HG02588 (cell line): ENCODE measurements around the gene WIZ.
A peak's percentile ranks its signal among the peaks of the same experiment; 100 is the strongest.

Experiments used
- ATAC-seq: cut with Tn5 transposase; IDR thresholded peaks from one replicate; pipeline ENCODE4 v1.9.1; 2021; ENCODE audit warnings: mild to moderate bottlenecking, moderate library complexity; ENCODE audit not compliant: unreplicated experiment

WIZ gene

GRCh38 chr19:15445227-15445605 is 4.5 kb downstream of the WIZ start:
- no peak for ATAC-seq

DNA sequence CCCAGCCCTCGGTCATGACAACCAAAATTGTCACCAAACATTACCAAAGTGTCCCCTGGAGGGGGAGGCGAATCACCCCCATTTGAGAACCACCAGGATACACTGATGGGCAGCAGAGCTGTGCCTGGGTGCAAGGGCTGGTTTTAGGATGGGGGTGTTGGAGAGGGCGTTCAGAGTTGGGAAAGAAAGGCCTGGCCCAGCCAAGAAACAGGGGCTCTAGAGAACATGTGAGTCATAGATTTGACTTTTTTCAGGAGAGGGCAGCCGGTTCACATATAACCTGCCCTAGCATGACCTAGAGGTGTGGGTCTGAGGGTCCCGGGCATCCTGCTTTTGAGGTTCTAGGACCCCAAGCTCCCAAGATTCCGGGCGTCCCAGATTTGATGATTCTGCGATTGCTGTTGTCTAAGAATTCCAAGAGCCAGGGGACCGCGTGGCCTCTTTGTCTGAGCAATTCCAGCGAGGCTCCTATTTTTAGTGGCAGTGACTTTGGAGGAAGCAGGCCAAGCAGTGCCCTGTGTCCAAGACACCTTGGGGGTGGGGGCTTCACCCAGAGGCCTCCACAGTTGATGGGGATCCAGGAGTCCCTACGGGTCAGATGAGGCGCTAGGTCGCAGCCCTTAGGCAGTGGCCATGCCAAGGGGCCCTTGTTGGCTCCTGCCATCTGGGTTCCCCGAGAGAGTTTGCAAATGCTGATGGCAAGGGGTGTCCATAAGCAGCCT is 5.1 kb downstream of the WIZ start:
- no peak for ATAC-seq

- no peak for ATAC-seq
Measured at GRCh38 chr19:15443838-15444237, 5.9 kb downstream of the WIZ start.

DNA sequence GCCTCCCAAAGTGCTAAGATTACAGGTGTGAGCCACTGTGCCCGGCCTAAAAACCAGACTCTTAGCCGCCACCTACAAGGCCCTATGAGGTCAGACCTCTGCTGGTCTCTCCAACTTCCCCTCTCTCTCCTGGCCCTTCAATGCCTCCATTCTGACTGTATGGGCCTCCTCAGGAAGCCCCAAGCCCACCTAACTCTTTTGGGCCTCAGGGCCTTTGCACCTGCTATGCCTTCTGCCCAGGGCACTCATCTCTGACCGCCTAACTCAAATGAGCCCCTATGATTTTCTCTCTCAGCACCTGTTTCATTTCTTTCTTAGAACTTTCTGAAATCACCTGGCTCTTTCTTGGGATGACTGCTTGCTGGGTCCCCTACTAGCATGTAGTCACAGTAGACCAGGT is 6.4 kb downstream of the WIZ start:
- ATAC-seq, result no peak

GRCh38 chr19:15442142-15442920 is 7.4 kb downstream of the WIZ start:
- ATAC-seq, result no peak

GRCh38 chr19:15441317-15441716 is 8.4 kb downstream of the WIZ start:
- ATAC-seq, result no peak

DNA sequence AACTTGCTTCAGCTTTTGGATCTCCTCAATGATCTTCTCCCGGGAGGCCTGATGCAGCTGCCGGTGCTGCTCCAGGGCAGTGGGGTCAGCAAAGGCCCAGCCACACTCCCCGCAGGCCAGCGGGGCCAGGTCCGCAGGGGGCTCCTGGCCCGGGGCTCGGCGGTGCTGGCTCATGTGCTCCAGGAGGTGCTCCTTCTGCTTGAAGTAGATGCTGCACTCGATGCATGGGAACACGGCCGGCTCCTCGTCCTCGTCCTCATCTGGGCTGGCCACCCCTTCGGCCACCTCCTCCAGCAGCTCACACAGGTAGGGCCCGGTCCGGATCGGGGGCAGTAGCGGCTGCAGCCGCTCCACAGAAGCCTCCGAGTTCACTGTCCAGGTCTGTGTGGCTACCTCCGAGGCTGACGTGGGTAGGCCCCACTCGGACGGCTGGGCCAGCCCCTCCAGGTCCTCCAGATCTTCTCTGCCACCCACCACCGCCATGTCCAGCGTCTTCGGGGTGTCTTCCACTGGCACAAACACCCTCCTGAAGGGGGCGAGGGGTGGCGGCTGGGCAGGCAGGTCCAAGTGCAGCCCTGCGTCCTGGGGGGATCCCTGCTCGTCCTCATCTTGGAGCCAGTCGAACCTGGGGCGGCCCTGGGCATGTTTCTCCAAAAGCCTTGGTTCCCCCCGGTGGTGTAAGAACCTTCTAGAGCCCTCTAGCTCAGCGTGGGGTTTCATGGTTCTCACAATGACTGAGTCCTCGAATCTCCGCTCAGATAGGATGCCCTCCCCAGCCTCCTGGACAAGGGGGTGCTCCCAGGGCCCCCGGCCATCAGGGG is 9.7 kb downstream of the WIZ start:
- no peak for ATAC-seq

- ATAC-seq, result no peak
Measured at GRCh38 chr19:15439078-15439799, 10.5 kb downstream of the WIZ start.

DNA sequence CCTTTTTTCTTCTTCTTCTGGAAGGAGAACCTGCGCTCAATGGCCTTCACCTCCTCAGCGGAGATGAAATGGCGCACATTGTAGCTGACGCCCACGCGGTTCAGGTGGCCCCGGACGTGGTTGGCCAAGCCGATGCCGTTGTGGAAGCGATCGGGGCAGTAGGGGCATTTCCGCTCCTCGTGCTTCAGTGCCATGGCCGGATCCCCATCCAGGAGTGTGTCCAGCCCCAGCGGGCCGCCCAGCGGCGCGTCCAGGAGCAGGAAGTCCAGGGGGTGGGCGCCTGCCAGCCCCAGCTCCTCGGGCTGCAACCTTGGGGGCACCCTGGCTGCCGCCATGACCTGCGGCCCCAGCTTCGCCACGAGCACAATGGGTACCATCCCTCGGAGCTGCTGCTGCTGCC is 11.2 kb downstream of the WIZ start:
- ATAC-seq, result no peak

- no peak for ATAC-seq
Measured at GRCh38 chr19:15438124-15438496, 11.6 kb downstream of the WIZ start.

DNA sequence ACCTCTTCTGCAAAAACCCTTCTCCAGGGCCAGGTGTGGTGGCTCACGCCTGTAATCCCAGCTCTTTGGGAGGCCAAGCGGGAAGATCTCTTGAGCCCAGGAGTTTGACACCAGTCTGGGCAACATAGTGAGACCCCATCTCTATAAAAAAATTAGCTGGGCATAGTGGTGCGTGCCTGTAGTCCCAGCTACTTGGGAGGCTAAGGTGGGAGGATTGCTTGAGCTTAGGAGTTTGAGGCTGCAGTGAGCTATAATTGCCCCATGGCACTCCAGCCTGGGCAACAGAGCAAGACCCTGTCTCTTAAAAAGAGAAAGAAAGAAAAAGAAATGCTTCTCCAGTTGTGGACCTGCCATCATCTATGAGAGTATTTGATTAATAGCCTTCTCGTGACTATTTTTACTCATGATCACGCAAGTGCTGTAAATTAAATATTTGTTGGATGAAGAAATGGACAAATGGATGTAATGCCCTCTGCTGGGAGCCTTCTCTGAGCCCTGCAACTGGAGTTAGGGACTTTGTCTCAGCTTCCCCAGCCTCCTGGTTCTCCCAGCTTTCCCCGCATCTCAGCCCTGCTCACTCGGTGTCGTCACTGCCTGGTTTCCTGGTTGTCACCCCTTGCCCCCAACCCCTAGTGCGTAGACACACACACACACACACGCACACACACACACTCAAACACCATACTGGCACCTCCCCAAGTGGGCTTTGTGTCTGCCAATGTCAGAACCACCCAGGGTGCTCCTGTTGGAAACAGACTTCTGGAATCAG is 12.2 kb downstream of the WIZ start:
- ATAC-seq, result no peak

GRCh38 chr19:15436826-15437110 is 13.0 kb downstream of the WIZ start:
- no peak for ATAC-seq

DNA sequence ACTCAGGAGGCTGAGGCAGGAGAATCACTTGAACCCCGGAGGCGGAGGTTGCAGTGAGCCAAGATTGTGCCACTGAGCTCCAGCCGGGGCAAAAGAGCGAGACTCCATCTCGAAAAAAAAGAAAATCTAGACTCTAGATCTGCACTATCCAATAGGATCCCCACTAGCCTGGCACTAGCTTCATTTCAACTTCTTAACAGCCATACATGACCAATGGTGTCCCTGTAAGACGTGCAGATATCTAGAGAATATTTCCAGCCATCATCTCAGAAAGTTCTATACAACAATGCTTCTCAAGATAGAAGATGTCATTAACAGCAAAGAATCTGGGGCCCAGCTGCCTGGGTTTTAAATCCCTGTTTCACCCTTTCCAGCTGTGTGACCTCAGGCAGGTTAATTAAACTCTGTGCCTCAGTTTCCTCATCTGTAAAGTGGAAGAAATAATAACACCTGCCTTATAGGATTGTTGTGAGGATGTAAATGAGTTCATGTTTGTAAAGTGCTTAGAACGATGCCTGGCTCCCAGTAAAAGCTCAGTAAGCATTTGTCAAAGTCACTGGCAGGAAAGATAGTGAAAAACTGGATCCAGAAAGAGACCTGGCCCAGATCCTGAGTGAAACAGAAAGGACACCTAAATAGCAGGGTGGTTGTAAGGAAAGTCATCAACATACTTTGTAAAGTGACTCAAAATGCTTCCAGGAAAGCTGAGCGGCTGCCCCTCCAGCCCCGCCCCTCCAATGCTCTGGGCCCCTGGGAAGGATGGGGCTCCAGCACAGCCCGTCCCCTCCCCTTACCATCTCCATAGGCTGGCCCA is 13.5 kb downstream of the WIZ start:
- no peak for ATAC-seq

- no peak for ATAC-seq
Measured at GRCh38 chr19:15433519-15434069, 16.2 kb downstream of the WIZ start.

DNA sequence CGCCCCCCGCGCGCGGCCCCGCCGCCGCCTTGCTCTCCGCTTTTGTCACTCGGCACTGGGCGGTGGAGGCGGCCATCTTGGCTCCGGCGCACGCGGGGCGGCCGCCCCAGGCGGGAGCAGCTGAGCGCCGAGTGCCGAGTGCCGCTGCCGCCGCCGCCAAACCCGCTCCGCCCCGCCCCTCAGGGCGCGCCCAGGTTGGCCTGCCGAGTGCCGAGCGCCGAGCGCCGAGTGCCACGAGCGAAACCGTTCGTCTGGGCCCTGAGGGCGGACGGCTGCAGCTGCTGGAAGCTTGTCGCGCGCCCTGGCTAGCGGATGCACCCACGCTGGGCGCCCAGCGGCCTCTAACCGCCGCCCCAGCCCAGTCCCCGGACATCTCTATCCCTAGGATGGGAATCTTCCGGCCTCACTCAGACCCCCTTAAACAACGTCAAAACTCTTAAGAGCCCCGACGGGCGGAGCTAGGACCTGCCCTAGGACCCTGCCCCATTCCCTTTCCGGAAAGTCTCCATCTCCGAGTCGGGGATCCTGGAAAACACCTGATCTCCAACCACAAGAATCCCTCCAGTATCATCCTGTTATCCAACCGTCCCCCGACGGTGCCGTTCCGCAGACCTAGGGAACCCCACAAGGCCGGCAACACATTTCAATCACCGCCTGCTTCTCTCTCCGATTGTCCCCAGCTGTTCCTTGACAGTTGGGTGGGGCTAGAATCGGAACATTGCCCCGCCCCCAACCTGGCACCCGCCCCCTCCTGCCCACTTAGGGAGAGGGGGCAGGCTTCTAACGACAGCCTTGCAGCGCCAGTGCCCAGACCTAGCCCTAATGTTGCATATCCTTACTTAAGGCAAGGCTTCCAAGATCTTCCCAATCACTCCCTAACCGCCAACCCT is 16.9 kb downstream of the WIZ start:
- peak; percentile 66 for ATAC-seq

DNA sequence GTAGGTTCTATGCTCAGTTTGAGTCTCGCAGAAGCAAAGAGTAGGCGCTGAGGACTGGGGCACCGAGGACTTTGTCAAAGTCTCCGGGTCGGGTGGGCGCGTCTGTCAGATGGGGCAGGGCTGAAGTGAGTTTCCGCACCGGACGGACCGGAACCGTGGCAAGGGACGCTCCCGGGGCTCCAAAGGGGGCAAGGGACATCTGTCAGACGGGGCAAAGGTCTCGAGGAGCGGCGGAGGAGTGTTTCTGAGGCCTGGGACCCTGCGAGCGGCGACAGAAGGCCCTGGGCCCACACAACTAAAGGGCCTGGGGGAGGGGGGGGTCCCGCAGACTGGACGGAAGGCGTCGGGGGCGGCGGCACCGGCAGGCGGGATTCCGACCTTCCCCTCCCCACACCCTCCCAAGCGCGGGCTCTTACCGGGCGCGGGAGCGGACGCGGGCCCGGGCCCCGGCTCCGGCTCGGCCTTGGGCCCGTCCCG is 17.7 kb downstream of the WIZ start:
- no peak for ATAC-seq

DNA sequence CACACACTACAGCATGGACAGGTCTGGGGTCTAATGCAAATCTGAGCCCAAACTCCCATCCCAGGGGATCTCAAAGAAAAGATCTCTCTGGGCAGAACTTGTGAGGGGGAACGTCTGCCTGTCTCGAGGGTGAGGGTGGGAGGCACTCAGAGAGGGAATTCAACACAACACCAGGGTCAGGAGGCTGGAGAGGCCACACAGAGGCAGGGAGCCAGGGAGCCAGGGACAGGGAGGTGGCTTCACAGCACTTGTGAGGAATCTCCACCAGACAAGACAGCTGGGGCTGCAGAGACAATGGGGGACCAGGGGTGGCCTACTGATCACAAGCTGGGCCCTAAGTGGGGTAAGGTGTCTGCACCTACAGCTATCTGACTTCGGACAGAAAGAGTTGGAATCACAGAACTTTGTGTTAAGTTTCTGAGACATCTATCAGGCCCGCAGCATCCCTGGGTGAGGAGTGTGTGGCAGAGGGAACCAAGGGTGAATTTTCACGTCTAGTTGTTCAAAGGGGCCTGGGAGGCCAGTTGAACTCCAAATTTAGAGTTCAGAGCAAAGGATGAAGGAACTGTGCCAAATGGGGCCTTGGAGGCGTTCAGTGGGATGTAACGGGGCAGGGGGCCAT is 18.2 kb downstream of the WIZ start:
- no peak for ATAC-seq
